ENCODE results near the gene DCAF10.

- TF ChIP-seq CTCF (IDR thresholded peaks at IDR 0.05; ENCODE audit: poor library complexity, severe bottlenecking) (no peak), POLR2AphosphoS5 (IDR thresholded peaks at IDR 0.05) (no peak), EZH2 (IDR thresholded peaks at IDR 0.05; ENCODE audit: borderline replicate concordance, insufficient read depth, low read length, poor library complexity, severe bottlenecking) (no peak), EP300 (conservative IDR thresholded peaks at IDR 0.05; ENCODE audit: poor library complexity, severe bottlenecking) (no peak), TAF1 (IDR thresholded peaks at IDR 0.05; ENCODE audit: low read depth) (no peak)
Observed at GRCh38 chr9:37873955-37874354, 73.4 kb downstream of the DCAF10 start.

Data from neural cell (in vitro differentiated cells).